Measurements from ENCODE around the gene SLC5A10. TPM values are rescaled to one million over a fixed set of nuclear protein-coding genes. Genes with fewer than 3 reads are reported as not detected.
A peak's percentile ranks its signal among the peaks of the same experiment; 100 is the strongest.

Gene SLC5A10
- total RNA-seq, 1 experiment from 2014 or later, result not detected

GRCh38 chr17:19013806-19014627 is 62.1 kb downstream of the SLC5A10 start:
- no peaks in the 10 kb centered on the region for H3K79me2 ChIP-seq (ENCODE audit: insufficient read depth, low read length)
- no peak overlapping the region for H3K23ac ChIP-seq (ENCODE audit: insufficient read length, low read depth, low read length)
- WGBS (ENCODE audit: extremely low coverage, insufficient read length, low lambda C conversion rate), result no CpG with 5 or more reads among the region's 11 CpGs
- no peak overlapping the region for H2AK5ac ChIP-seq (ENCODE audit: insufficient read length, low read length)
- H4K5ac ChIP-seq (ENCODE audit: insufficient read length, low read depth, low read length), result no peak overlapping the region
- no peak overlapping the region for H3T11ph ChIP-seq (ENCODE audit: low read length)
- H3K79me1 ChIP-seq (ENCODE audit: insufficient read depth, low read depth, low read length, poor library complexity, severe bottlenecking), result no peaks in the 10 kb centered on the region
- no peak overlapping the region for H2BK120ac ChIP-seq (ENCODE audit: low read depth, low read length, poor library complexity, severe bottlenecking)
- H2BK20ac ChIP-seq (ENCODE audit: low read depth, low read length, poor library complexity, severe bottlenecking), result no peak overlapping the region
- no peak overlapping the region for H3K14ac ChIP-seq (ENCODE audit: insufficient read depth, low read length)
- H4K8ac ChIP-seq (replicated peaks; ENCODE audit: insufficient read length, low read depth, low read length), result no peak overlapping the region
- H2BK12ac ChIP-seq (ENCODE audit: insufficient read length, low read depth, low read length), result no peak overlapping the region
- Mint-ChIP-seq H3K27ac (0 out of 7 replicates have a peak overlapping the region, but pooled peaks of 1 of the 3 experiments have one; percentile 7), H3K9me3 (no peaks in the 10 kb centered on the region), H3K36me3 (ENCODE audit: insufficient read depth in 1 of 3, low read depth in 3 of 3) (no peaks in the 10 kb centered on the region; a peak in 1 of 7 replicates), H3K27me3 (ENCODE audit: low read depth) (peaks cover 6% of the 10 kb centered on the region), H3K4me1 (peaks cover 16 to 40% of the 10 kb centered on the region in 2 experiments), H3K4me3 (no peak overlapping the region)
- DNase-seq, result no peak
- TF ChIP-seq CTCF (conservative IDR thresholded peaks at IDR 0.05), result no peak
- H3K4ac ChIP-seq (ENCODE audit: low read depth, low read length), result no peak overlapping the region
- H3K56ac ChIP-seq (ENCODE audit: insufficient read length, low read depth, low read length), result no peak overlapping the region
- no peak overlapping the region for H3K18ac ChIP-seq (ENCODE audit: insufficient read length, low read depth, low read length)
- H3K9me3 ChIP-seq (ENCODE audit: control insufficient read depth, low read depth, low read length), result no peaks in the 10 kb centered on the region
- H3K27ac ChIP-seq (ENCODE audit: insufficient read length, low read depth, low read length), result no peak overlapping the region
- no peaks in the 10 kb centered on the region for H3K23me2 ChIP-seq (ENCODE audit: insufficient read length, low read depth, low read length, poor library complexity, severe bottlenecking)
- no peaks in the 10 kb centered on the region for H3K4me1 ChIP-seq (ENCODE audit: insufficient read depth, low read length)
- no peak overlapping the region for H2BK15ac ChIP-seq (ENCODE audit: low read depth, low read length)
- no peak overlapping the region for H4K91ac ChIP-seq (ENCODE audit: insufficient read length, low read depth, low read length)
- no peak overlapping the region for H2AFZ ChIP-seq (ENCODE audit: low read length)
- H3K4me2 ChIP-seq (ENCODE audit: insufficient read depth, insufficient read length, low read length), result no peak overlapping the region
- no peak overlapping the region for H3K9ac ChIP-seq (ENCODE audit: extremely low read depth, insufficient read length, low read length)
- H3K27me3 ChIP-seq (ENCODE audit: insufficient read depth, low read length), result no peaks in the 10 kb centered on the region
- no peaks in the 10 kb centered on the region for H4K20me1 ChIP-seq (ENCODE audit: control insufficient read depth, insufficient read depth, insufficient read length)
- H2BK5ac ChIP-seq (ENCODE audit: insufficient read length, low read length), result no peak overlapping the region
